ENCODE measurements around the gene JARID2.

- TF ChIP-seq EZH2 (optimal IDR thresholded peaks at IDR 0.05; ENCODE audit: low read depth, low read length) = no peak
- TF ChIP-seq CTCF (IDR thresholded peaks at IDR 0.05; ENCODE audit: low read length) = no peak
Measured at GRCh38 chr6:15279047-15279661, 33.3 kb downstream of the JARID2 start.
